Aorta (tissue), 5 donors: Measurements from ENCODE around the gene COTL1. TPM values are rescaled to one million over a fixed set of nuclear protein-coding genes. Genes with fewer than 3 reads are reported as not detected.
"Not testable (repeated sequence)": the region's sequence is repeated elsewhere in the genome, so short reads cannot be mapped to it uniquely, and the experiment has no call there.

ENCODE experiments used
- ATAC-seq: fragments of 200-7000 bp; cut with Tn5 transposase; one replicate; pipeline ENCODE4 v1.9.1; 2022; ENCODE audit warnings: moderate library complexity; ENCODE audit not compliant: low FRiP score
- DNase-seq, 2 donors: peaks; one replicate each; pipeline ENCODE4 v3.0.0-alpha.2; 2020
- H3K27ac ChIP-seq, 2 donors: one replicate each; pipeline ENCODE4 v1.5.1; 2013; ENCODE audit warnings: low read length in 2 of 2, mild to moderate bottlenecking in 2 of 2, moderate library complexity in 2 of 2, control low read depth in 1 of 2, inconsistent platforms in 1 of 2, low read depth in 1 of 2
- H3K27me3 ChIP-seq, 2 donors: one replicate each; pipeline ENCODE4 v1.6.1; 2013; ENCODE audit warnings: control low read depth in 1 of 2, low read length in 1 of 2, mild to moderate bottlenecking in 1 of 2, moderate library complexity in 1 of 2; ENCODE audit not compliant: insufficient read depth in 2 of 2, control insufficient read depth in 1 of 2
- H3K36me3 ChIP-seq, 2 donors: one replicate each; pipeline ENCODE4 v1.6.1; 2013; ENCODE audit warnings: control low read depth in 1 of 2, low read length in 1 of 2, mild to moderate bottlenecking in 1 of 2; ENCODE audit not compliant: insufficient read depth in 2 of 2, control insufficient read depth in 1 of 2
- H3K4me1 ChIP-seq, 2 donors: one replicate each; pipeline ENCODE4 v1.6.1; 2013; ENCODE audit warnings: low read length in 2 of 2, control low read depth in 1 of 2, mild to moderate bottlenecking in 1 of 2, moderate library complexity in 1 of 2; ENCODE audit not compliant: insufficient read depth in 2 of 2, control insufficient read depth in 1 of 2
- H3K4me3 ChIP-seq, 2 donors: one replicate each; pipeline ENCODE4 v1.5.1; 2013; ENCODE audit warnings: low read length in 2 of 2, control low read depth in 1 of 2, mild to moderate bottlenecking in 1 of 2
- H3K9me3 ChIP-seq: one replicate; pipeline ENCODE4 v1.6.1; 2013; ENCODE audit warnings: mild to moderate bottlenecking, low read length; ENCODE audit not compliant: control insufficient read depth
- WGBS, 2 donors: extraction: QIAGEN DNeasy Blood & Tissue Kit; methylation state at CpG; one replicate each; pipeline ENCODE4 v1.1.7; 2013; 5-methylcytosine and 5-hydroxymethylcytosine counted together
- intact Hi-C, 2 donors: fragments of 100-400 bp; cut with DNase I; formaldehyde crosslinking; loops; one replicate each; pipeline versions ENCODE4 v1.14.2 to v1.15.0; 2022
- polyA plus RNA-seq, 2 donors: library from polyadenylated mRNA; stranded (reverse); fragments of 200-250 nt; gene quantifications; one replicate each; pipeline ENCODE4 v1.2.3, GENCODE V29; 2013
- total RNA-seq, 2 donors: library from RNA; stranded (reverse); fragmentation: NEBNext Ultra II Directional; extraction: Animal tissue kit (Norgen Biotek cat#: 25700); gene quantifications; one replicate each; pipeline ENCODE4 v1.2.1, GENCODE V29; 2021
- donor health status: healthy with polysubstance abuse.
- donor health status: Bipolar disorder and iron deficiency.
- donor health status: DM: no; HTN: no; CAD: no.
- donor health status: DM: no; HTN: no; CAD: no.
- donor health status: DM: yes; HTN: yes; CAD: no.

Gene COTL1
- total and polyA plus RNA-seq, 4 donors = 22.8 to 69.9 (median 60.0) TPM

GRCh38 chr16:84628226-84628731, 10.4 kb upstream of the COTL1 start:
- no peak for DNase-seq
- WGBS, 2 donors = 72 to 80% methylated on average over 7 of the region's 7 CpGs

GRCh38 chr16:84625556-84625955, 7.7 kb upstream of the COTL1 start:
- intact Hi-C loops = no loop called here
- Histone ChIP-seq H3K36me3 (no peaks in the 10 kb centered on the region), H3K4me1 (no peaks in the 10 kb centered on the region), H3K9me3 (no peaks in the 10 kb centered on the region), H3K27ac (no peak overlapping the region), H3K27me3 (no peaks in the 10 kb centered on the region), H3K4me3 (no peak overlapping the region)
- DNase-seq = no peak
- WGBS, 2 donors = 92 to 94% methylated on average over 6 of the region's 6 CpGs
- no peak for ATAC-seq

More at GRCh38 chr16:84628226-84628731, 10.4 kb upstream of the COTL1 start:
- Histone ChIP-seq H3K4me1 (no peaks in the 10 kb centered on the region), H3K9me3 (no peaks in the 10 kb centered on the region), H3K27me3 (no peaks in the 10 kb centered on the region), H3K36me3 (no peaks in the 10 kb centered on the region), H3K27ac (no peak overlapping the region), H3K4me3 (no peak overlapping the region)
- intact Hi-C loops = no loop called here
- no peak for ATAC-seq

GRCh38 chr16:84620913-84621312, 3.0 kb upstream of the COTL1 start:
- H3K4me1 ChIP-seq, H3K36me3 ChIP-seq, DNase-seq, H3K4me3 ChIP-seq, H3K27ac ChIP-seq, ATAC-seq, H3K27me3 ChIP-seq, H3K9me3 ChIP-seq: not testable (repeated sequence)
- WGBS, 2 donors = 81 to 85% methylated on average over 10 of the region's 10 CpGs
- intact Hi-C loops = loop anchor here (1.0 to 5.0 kb wide), 2 partner anchors 106 to 110 kb away; no protein-coding TSS in a partner anchor

- intact Hi-C loops = loop anchor here (2.0 to 5.0 kb wide), 2 partner anchors 87 to 114 kb away; partner anchors contain the start of gene MEAK7 (in 1 of the 2)
- WGBS, 2 donors = 16 to 21% methylated on average over 12 of the region's 12 CpGs
- no peaks in the 10 kb centered on the region for H3K9me3 ChIP-seq
- peak overlapping the region in 1 of 2 donors; percentile 28 for H3K27ac ChIP-seq
- peak; percentile 42 for ATAC-seq
- no peaks in the 10 kb centered on the region for H3K36me3 ChIP-seq
- peaks cover 0 to 2% of the 10 kb centered on the region in 2 donors for H3K27me3 ChIP-seq
- peaks cover 0 to 2% of the 10 kb centered on the region in 2 donors for H3K4me1 ChIP-seq
- H3K4me3 ChIP-seq = no peak overlapping the region
- peak; percentile 70 to 81 for DNase-seq
Measured at GRCh38 chr16:84618581-84619460, 943 bp upstream of the COTL1 start.

- H3K27me3 ChIP-seq = peaks cover 0 to 2% of the 10 kb centered on the region in 2 donors
- ATAC-seq = peak; percentile 31
- H3K4me1 ChIP-seq = peaks cover 0 to 2% of the 10 kb centered on the region in 2 donors
- H3K36me3 ChIP-seq = no peaks in the 10 kb centered on the region
- 3% methylated on average over 51 to 54 of the region's 54 CpGs for WGBS, 2 donors
- peak; percentile 69 to 76 for DNase-seq
- H3K27ac ChIP-seq = peak overlapping the region in 1 of 2 donors; percentile 31
- intact Hi-C loops = loop anchor here (5.0 kb wide), 1 partner anchor 85 kb away; no protein-coding TSS in a partner anchor
- H3K9me3 ChIP-seq = no peaks in the 10 kb centered on the region
- peak overlapping the region; percentile 24 to 62 for H3K4me3 ChIP-seq
Measured at GRCh38 chr16:84617041-84617790, 662 bp downstream of the COTL1 start.

- Histone ChIP-seq H3K9me3 (no peaks in the 10 kb centered on the region), H3K27ac (no peak overlapping the region), H3K4me1 (peaks cover 0 to 2% of the 10 kb centered on the region in 2 donors), H3K27me3 (peaks cover 0 to 2% of the 10 kb centered on the region in 2 donors), H3K36me3 (no peaks in the 10 kb centered on the region), H3K4me3 (no peak overlapping the region)
- 34 to 45% methylated on average over 13 of the region's 13 CpGs for WGBS, 2 donors
- DNase-seq = peak in 1 of 2 donors; percentile 46
- ATAC-seq = no peak
- intact Hi-C loops = loop anchor here (5.0 kb wide), 1 partner anchor 84 kb away; no protein-coding TSS in a partner anchor
Measured at GRCh38 chr16:84616515-84616914, 1.4 kb downstream of the COTL1 start.

GRCh38 chr16:84614968-84615813, 2.7 kb downstream of the COTL1 start:
- ATAC-seq (no peak), DNase-seq (no peak)
- Histone ChIP-seq H3K27me3 (peaks cover 0 to 2% of the 10 kb centered on the region in 2 donors), H3K27ac (no peak overlapping the region), H3K4me3 (no peak overlapping the region), H3K36me3 (no peaks in the 10 kb centered on the region), H3K9me3 (no peaks in the 10 kb centered on the region), H3K4me1 (peaks cover 0 to 2% of the 10 kb centered on the region in 2 donors)
- 93 to 94% methylated on average over 20 of the region's 20 CpGs for WGBS, 2 donors
- intact Hi-C loops = loop anchor here (5.0 kb wide), 1 partner anchor 83 kb away; no protein-coding TSS in a partner anchor

- no peak for DNase-seq
- Histone ChIP-seq H3K9me3 (no peaks in the 10 kb centered on the region), H3K36me3 (no peaks in the 10 kb centered on the region), H3K4me1 (peaks cover 0 to 2% of the 10 kb centered on the region in 2 donors), H3K27me3 (peaks cover 0 to 2% of the 10 kb centered on the region in 2 donors), H3K27ac (no peak overlapping the region), H3K4me3 (no peak overlapping the region)
- WGBS, 2 donors = 85 to 91% methylated on average over 3 of the region's 3 CpGs
- intact Hi-C loops = no loop called here
- no peak for ATAC-seq
Measured at GRCh38 chr16:84614623-84614967, 3.3 kb downstream of the COTL1 start.
